Measurements from ENCODE around the gene AACS.

AACS gene

GRCh38 chr12:125152463-125152862 is 87.2 kb downstream of the AACS start:
- DNase-seq (ENCODE audit: low spot score): no peak

GRCh38 chr12:125155366-125155765 is 90.1 kb downstream of the AACS start:
- DNase-seq (ENCODE audit: low spot score): no peak

- no peak for DNase-seq (ENCODE audit: low spot score)
Observed at GRCh38 chr12:125157177-125157576, 91.9 kb downstream of the AACS start.

GRCh38 chr12:125159702-125160101 is 94.5 kb downstream of the AACS start:
- DNase-seq (ENCODE audit: low spot score): no peak

- no peak for DNase-seq (ENCODE audit: low spot score)
Observed at GRCh38 chr12:125160281-125160955, 95.2 kb downstream of the AACS start.

GRCh38 chr12:125161712-125162022 is 96.4 kb downstream of the AACS start:
- no peak for DNase-seq (ENCODE audit: low spot score)

- no peak for DNase-seq (ENCODE audit: low spot score)
Observed at GRCh38 chr12:125162489-125163028, 97.3 kb downstream of the AACS start.

- no peak for DNase-seq (ENCODE audit: low spot score)
Observed at GRCh38 chr12:125163148-125163547, 97.9 kb downstream of the AACS start.

GRCh38 chr12:125164541-125164940 is 99.3 kb downstream of the AACS start:
- no peak for DNase-seq (ENCODE audit: low spot score)

GRCh38 chr12:125166041-125166440 is 100.8 kb downstream of the AACS start:
- DNase-seq (ENCODE audit: low spot score): no peak

GRCh38 chr12:125167658-125168057 is 102.4 kb downstream of the AACS start:
- no peak for DNase-seq (ENCODE audit: low spot score)

GRCh38 chr12:125169451-125169850 is 104.2 kb downstream of the AACS start:
- no peak for DNase-seq (ENCODE audit: low spot score)

GRCh38 chr12:125169870-125170269 is 104.6 kb downstream of the AACS start:
- DNase-seq (ENCODE audit: low spot score): no peak

GRCh38 chr12:125171267-125171666 is 106.0 kb downstream of the AACS start:
- DNase-seq (ENCODE audit: low spot score): no peak

GRCh38 chr12:125172231-125172850 is 107.1 kb downstream of the AACS start:
- no peak for DNase-seq (ENCODE audit: low spot score)

GRCh38 chr12:125175576-125175975 is 110.3 kb downstream of the AACS start:
- no peak for DNase-seq (ENCODE audit: low spot score)

GRCh38 chr12:125178222-125178621 is 113.0 kb downstream of the AACS start:
- DNase-seq (ENCODE audit: low spot score): no peak

- DNase-seq (ENCODE audit: low spot score): no peak
Observed at GRCh38 chr12:125180144-125180543, 114.9 kb downstream of the AACS start.

GRCh38 chr12:125181107-125181506 is 115.9 kb downstream of the AACS start:
- DNase-seq (ENCODE audit: low spot score): no peak

- peak; percentile 65 for DNase-seq (ENCODE audit: low spot score)
Observed at GRCh38 chr12:125183187-125184067, 118.2 kb downstream of the AACS start.

- DNase-seq (ENCODE audit: low spot score): no peak
Observed at GRCh38 chr12:125184213-125184967, 119.2 kb downstream of the AACS start.

- no peak for DNase-seq (ENCODE audit: low spot score)
Observed at GRCh38 chr12:125185311-125185739, 120.1 kb downstream of the AACS start.
